Esophagus squamous epithelium (tissue), 5 donors: ENCODE measurements around the gene ASTN2. TPM values are rescaled to one million over a fixed set of nuclear protein-coding genes. Genes with fewer than 3 reads are reported as not detected.

Experiments
- DNase-seq: peaks from one replicate; lab custom pipeline; 2025; lab: John Stamatoyannopoulos, UW
- H3K27ac ChIP-seq, 4 donors: fragments of 200-600 bp; sonication (generic); one replicate each; pipeline ENCODE4 v1.5.1; 2016 to 2019; ENCODE audit warnings: mild to moderate bottlenecking in 1 of 4
- H3K27me3 ChIP-seq, 4 donors: fragments of 200-600 bp; sonication (generic); 1 replicate in 3 of 4; 2 replicates in 1 of 4; pipeline versions ENCODE4 v1.5.1 to v1.6.0; 2017 to 2021; ENCODE audit warnings: antibody characterized with exemption in 1 of 4
- H3K36me3 ChIP-seq, 3 donors: fragments of 200-600 bp; sonication (generic); one replicate each; pipeline ENCODE4 v1.5.1; 2016 to 2019
- H3K4me1 ChIP-seq, 3 donors: fragments of 200-600 bp; sonication (generic); one replicate each; pipeline ENCODE4 v1.5.1; 2017 to 2019
- H3K4me3 ChIP-seq, 4 donors: fragments of 200-600 bp; sonication (generic); 1 replicate in 3 of 4; 2 replicates in 1 of 4; pipeline ENCODE4 v1.5.1; 2016 to 2019; ENCODE audit warnings: mild to moderate bottlenecking in 2 of 4, moderate library complexity in 1 of 4
- H3K9me3 ChIP-seq, 3 donors: fragments of 200-600 bp; sonication (generic); one replicate each; pipeline ENCODE4 v1.5.1; 2016 to 2019
- CTCF ChIP-seq, 6 experiments: fragments of 450-650 bp in 4 of 6; fragments of 200-600 bp in 2 of 6; sonication (generic) in 2 of 6; IDR thresholded peaks; one replicate each; pipeline ENCODE4 v1.5.1; 2016 to 2019; ENCODE audit warnings: antibody characterized with exemption in 6 of 6, mild to moderate bottlenecking in 4 of 6, moderate library complexity in 4 of 6
- POLR2A ChIP-seq, 4 donors: fragments of 450-650 bp; IDR thresholded peaks; one replicate each; pipeline ENCODE4 v1.6.1; 2017; ENCODE audit warnings: antibody characterized with exemption in 4 of 4, mild to moderate bottlenecking in 4 of 4, moderate library complexity in 3 of 4
- WGBS, 2 donors: methylation state at CpG; one replicate each; pipeline ENCODE4 v1.1.5; 2018; 5-methylcytosine and 5-hydroxymethylcytosine counted together
- intact Hi-C: fragments of 100-400 bp; cut with DNase I; formaldehyde crosslinking; loops from one replicate; pipeline ENCODE4 v1.15.0; 2022
- total RNA-seq, 4 donors: library from RNA; depleted of rRNA; stranded (reverse); fragments of >200 nt; gene quantifications; one replicate each; pipeline ENCODE4 v1.1.0, GENCODE V29; 2016
- donor health status: DM: yes; HTN: yes; CAD: no.

ASTN2 gene
- total RNA-seq, 4 donors from 2014 or later = 0.13 to 1.9 (median 0.27) TPM; not detected in 1

- Histone ChIP-seq H3K4me1 (no peaks in the 10 kb centered on the region), H3K4me3 (no peak overlapping the region), H3K36me3 (no peaks in the 10 kb centered on the region), H3K27me3 (no peaks in the 10 kb centered on the region), H3K9me3 (no peaks in the 10 kb centered on the region), H3K27ac (no peak overlapping the region)
- TF ChIP-seq POLR2A (IDR thresholded peaks at IDR 0.05) = no peak
- no peak for TF ChIP-seq CTCF (IDR thresholded peaks at IDR 0.05)
- WGBS, 2 donors = 77 to 81% methylated on average over 5 of the region's 5 CpGs
- no peak for DNase-seq
- intact Hi-C loops = no loop called here
Measured at GRCh38 chr9:116558818-116559540, 855.9 kb downstream of the ASTN2 start.

GRCh38 chr9:116558035-116558434 is 856.8 kb downstream of the ASTN2 start:
- H3K4me1 ChIP-seq = no peaks in the 10 kb centered on the region
- no peaks in the 10 kb centered on the region for H3K36me3 ChIP-seq
- no peak for DNase-seq
- no peaks in the 10 kb centered on the region for H3K27me3 ChIP-seq
- H3K4me3 ChIP-seq = no peak overlapping the region
- H3K9me3 ChIP-seq = no peaks in the 10 kb centered on the region
- intact Hi-C loops = no loop called here
- H3K27ac ChIP-seq = no peak overlapping the region
- TF ChIP-seq POLR2A (IDR thresholded peaks at IDR 0.05) (no peak), CTCF (IDR thresholded peaks at IDR 0.05) (no peak)

GRCh38 chr9:116555556-116556155 is 859.2 kb downstream of the ASTN2 start:
- 74 to 81% methylated on average over 3 of the region's 3 CpGs for WGBS, 2 donors
- H3K4me1 ChIP-seq = peaks cover 0 to 9% (median 2%) of the 10 kb centered on the region in 3 donors
- DNase-seq = no peak
- intact Hi-C loops = no loop called here
- TF ChIP-seq POLR2A (IDR thresholded peaks at IDR 0.05) = no peak
- no peaks in the 10 kb centered on the region for H3K27me3 ChIP-seq
- no peak overlapping the region for H3K27ac ChIP-seq
- H3K36me3 ChIP-seq = no peaks in the 10 kb centered on the region
- H3K9me3 ChIP-seq = no peaks in the 10 kb centered on the region
- no peak overlapping the region for H3K4me3 ChIP-seq

GRCh38 chr9:116555119-116555518 is 859.7 kb downstream of the ASTN2 start:
- no peak for DNase-seq
- peaks cover 0 to 15% (median 7%) of the 10 kb centered on the region in 3 donors for H3K4me1 ChIP-seq
- 77 to 84% methylated on average over 2 to 6 of the region's 7 CpGs for WGBS, 2 donors
- TF ChIP-seq CTCF (IDR thresholded peaks at IDR 0.05) = no peak
- TF ChIP-seq POLR2A (IDR thresholded peaks at IDR 0.05) = no peak
- H3K36me3 ChIP-seq = no peaks in the 10 kb centered on the region
- H3K9me3 ChIP-seq = no peaks in the 10 kb centered on the region
- no peak overlapping the region for H3K4me3 ChIP-seq
- H3K27ac ChIP-seq = no peak overlapping the region
- intact Hi-C loops = no loop called here
- no peaks in the 10 kb centered on the region for H3K27me3 ChIP-seq

- DNase-seq = no peak
Measured at GRCh38 chr9:116550696-116551436, 864.0 kb downstream of the ASTN2 start.

More at GRCh38 chr9:116550696-116551436, 864.0 kb downstream of the ASTN2 start:
- no peaks in the 10 kb centered on the region for H3K27me3 ChIP-seq
- peak overlapping the region in 1 of 4 donors; percentile 1 for H3K27ac ChIP-seq
- no peaks in the 10 kb centered on the region for H3K9me3 ChIP-seq
- H3K4me3 ChIP-seq = no peak overlapping the region
- H3K4me1 ChIP-seq = peaks cover 10 to 46% (median 34%) of the 10 kb centered on the region in 3 donors
- H3K36me3 ChIP-seq = no peaks in the 10 kb centered on the region
- intact Hi-C loops = no loop called here
- 12 to 26% methylated on average over 2 to 3 of the region's 3 CpGs for WGBS, 2 donors
- TF ChIP-seq CTCF (IDR thresholded peaks at IDR 0.05) (no peak), POLR2A (IDR thresholded peaks at IDR 0.05) (no peak)
